ENCODE results near the gene XCR1.

Gene XCR1

DNA sequence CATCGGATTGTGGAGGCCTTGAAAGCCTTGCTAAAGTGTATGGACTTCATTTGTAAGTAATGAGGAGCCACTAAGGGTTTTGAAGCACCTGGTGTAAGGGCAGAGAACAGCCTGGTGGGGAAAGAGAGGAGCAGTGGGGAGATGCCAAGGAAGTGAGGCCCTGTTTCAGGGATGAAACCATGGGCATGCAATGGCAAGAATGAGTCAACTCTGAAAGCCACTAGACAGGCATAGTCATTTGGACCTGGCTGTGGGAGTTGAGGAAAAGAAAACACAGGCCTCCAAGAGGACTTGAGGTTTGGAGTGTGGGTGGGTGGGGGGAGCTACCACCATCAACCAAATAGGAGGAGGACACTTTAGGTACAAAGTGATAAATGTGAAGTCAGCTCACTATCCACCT is 7.6 kb downstream of the XCR1 start:
- H3K27me3 ChIP-seq, result no peaks in the 10 kb centered on the region
- H3K9me3 ChIP-seq, result no peaks in the 10 kb centered on the region
- H3K4me3 ChIP-seq, result no peak overlapping the region
- DNase-seq, result no peak
- no peaks in the 10 kb centered on the region for H3K4me1 ChIP-seq
- intact Hi-C loops (cut with DNase I; ENCODE audit: low total_unique reads), result no loop called here
- no peak for TF ChIP-seq CTCF (IDR thresholded peaks at IDR 0.05)
- H3K36me3 ChIP-seq, result no peaks in the 10 kb centered on the region
- H3K27ac ChIP-seq, result no peak overlapping the region

- no peaks in the 10 kb centered on the region for H3K4me1 ChIP-seq
- no peak overlapping the region for H3K27ac ChIP-seq
- H3K36me3 ChIP-seq, result no peaks in the 10 kb centered on the region
- no peak for DNase-seq
- no peak for TF ChIP-seq CTCF (IDR thresholded peaks at IDR 0.05)
- no peaks in the 10 kb centered on the region for H3K9me3 ChIP-seq
- intact Hi-C loops (cut with DNase I; ENCODE audit: low total_unique reads), result no loop called here
- no peaks in the 10 kb centered on the region for H3K27me3 ChIP-seq
- H3K4me3 ChIP-seq, result no peak overlapping the region
Observed at GRCh38 chr3:46017720-46018119, 9.6 kb downstream of the XCR1 start.

DNA sequence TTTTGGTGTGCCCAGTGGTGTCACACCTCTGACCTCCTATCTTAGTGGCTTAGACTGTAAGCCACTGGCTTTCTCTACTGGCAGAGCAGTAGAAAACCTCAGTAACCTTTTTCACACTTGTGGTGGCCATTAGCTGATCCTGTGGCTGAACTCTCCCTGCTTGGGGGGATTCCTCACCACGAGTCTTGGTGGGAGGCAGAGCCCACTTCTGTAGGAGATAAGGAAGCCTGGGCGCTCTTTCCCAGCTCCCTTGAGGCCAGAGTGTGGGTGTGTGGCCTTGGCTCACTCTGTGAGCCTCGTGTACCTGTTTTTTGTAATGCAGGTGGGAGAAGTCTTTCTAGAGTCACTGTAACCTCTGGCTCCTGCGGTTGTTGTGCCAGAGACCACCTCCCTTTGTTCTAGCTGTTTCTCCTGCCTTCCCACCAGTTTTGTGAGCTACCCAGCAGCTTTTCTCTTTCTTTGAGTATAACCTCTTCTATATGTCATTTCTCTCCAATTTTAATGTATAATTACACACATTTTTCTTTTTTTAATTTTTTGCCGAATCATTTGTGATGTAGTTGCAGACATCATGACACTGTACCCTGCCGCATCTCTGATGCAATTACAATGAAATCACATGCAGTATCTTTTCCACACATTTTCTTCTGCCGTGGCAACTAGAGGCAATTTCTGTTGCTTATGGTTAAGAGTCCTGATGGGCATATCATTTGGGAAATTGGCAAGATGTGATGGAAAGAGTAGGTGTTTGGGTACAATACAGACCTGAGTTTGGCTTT is 13.8 kb downstream of the XCR1 start:
- intact Hi-C loops (cut with DNase I; ENCODE audit: low total_unique reads), result no loop called here

GRCh38 chr3:46012246-46012645 is 15.0 kb downstream of the XCR1 start:
- intact Hi-C loops (cut with DNase I; ENCODE audit: low total_unique reads), result no loop called here
- Histone ChIP-seq H3K9me3 (no peaks in the 10 kb centered on the region), H3K4me3 (no peak overlapping the region), H3K4me1 (no peaks in the 10 kb centered on the region), H3K36me3 (no peaks in the 10 kb centered on the region), H3K27ac (no peak overlapping the region), H3K27me3 (no peaks in the 10 kb centered on the region)
- TF ChIP-seq CTCF (IDR thresholded peaks at IDR 0.05), result no peak
- no peak for DNase-seq

More for the DNA sequence above, 13.8 kb downstream of the XCR1 start:
- Histone ChIP-seq H3K4me3 (no peak overlapping the region), H3K27ac (no peak overlapping the region), H3K36me3 (no peaks in the 10 kb centered on the region), H3K27me3 (no peaks in the 10 kb centered on the region), H3K9me3 (no peaks in the 10 kb centered on the region), H3K4me1 (no peaks in the 10 kb centered on the region)
- DNase-seq, result no peak
- TF ChIP-seq CTCF (IDR thresholded peaks at IDR 0.05), result no peak

- Histone ChIP-seq H3K36me3 (no peaks in the 10 kb centered on the region), H3K27me3 (no peaks in the 10 kb centered on the region), H3K4me3 (no peak overlapping the region), H3K27ac (no peak overlapping the region), H3K4me1 (peaks cover 0 to 13% (median 6%) of the 10 kb centered on the region in 4 donors), H3K9me3 (no peaks in the 10 kb centered on the region)
- DNase-seq, result no peak
- intact Hi-C loops (cut with DNase I; ENCODE audit: low total_unique reads), result no loop called here
- TF ChIP-seq CTCF (IDR thresholded peaks at IDR 0.05), result no peak
Observed at GRCh38 chr3:46010519-46011113, 16.7 kb downstream of the XCR1 start.
